ENCODE measurements around the gene SH2D1B.
"Not testable (repeated sequence)": the region's sequence is repeated elsewhere in the genome, so short reads cannot be mapped to it uniquely, and the experiment has no call there.

The SH2D1B gene

GRCh38 chr1:162359523-162360236 is 52.3 kb downstream of the SH2D1B start:
- DNase-seq: no peak

GRCh38 chr1:162358928-162359327 is 53.0 kb downstream of the SH2D1B start:
- no peak for DNase-seq

GRCh38 chr1:162357681-162358266 is 54.2 kb downstream of the SH2D1B start:
- DNase-seq: no peak

GRCh38 chr1:162353702-162354101 is 58.2 kb downstream of the SH2D1B start:
- no peak for DNase-seq

GRCh38 chr1:162353078-162353477 is 58.9 kb downstream of the SH2D1B start:
- DNase-seq: no peak

GRCh38 chr1:162351874-162352273 is 60.1 kb downstream of the SH2D1B start:
- DNase-seq: not testable (repeated sequence)

GRCh38 chr1:162351246-162351842 is 60.6 kb downstream of the SH2D1B start:
- no peak for DNase-seq

- DNase-seq: no peak
These were observed 62.2 kb downstream of the SH2D1B start for GRCh38 chr1:162349635-162350330.

- no peak for DNase-seq
These were observed 64.7 kb downstream of the SH2D1B start for GRCh38 chr1:162347281-162347680.

Data from activated CD4-positive, alpha-beta T cell treated with anti-CD3 and anti-CD28 coated beads, Interleukin-2, amount 50 U/mL, for 1 hour (primary cell).